GM21825 (cell line): ENCODE data around the gene ITIH5.

ENCODE experiments used
- ATAC-seq: cut with Tn5 transposase; IDR thresholded peaks from one replicate; pipeline ENCODE4 v1.9.1; 2021; ENCODE audit warnings: mild to moderate bottlenecking, moderate library complexity; ENCODE audit not compliant: unreplicated experiment

Gene ITIH5

DNA sequence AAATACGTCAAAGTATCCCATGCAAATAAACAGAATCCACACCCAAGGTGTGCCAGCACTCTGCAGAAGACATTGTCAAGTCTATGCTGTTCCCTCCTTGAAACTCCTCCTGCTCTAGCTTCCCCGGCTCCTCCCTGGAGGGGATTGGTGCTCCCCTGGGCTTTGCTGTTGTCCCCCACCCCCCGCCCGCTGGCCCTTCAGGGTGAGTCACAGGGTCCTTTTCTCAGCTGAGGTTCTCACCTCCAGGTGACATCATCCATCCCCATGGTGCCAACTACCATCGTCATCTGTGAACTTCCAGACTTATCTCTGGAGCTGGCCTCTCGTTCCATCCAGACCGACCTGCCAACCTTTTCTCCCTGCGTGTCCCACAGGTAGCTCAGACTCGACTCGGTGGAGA is 77.0 kb downstream of the ITIH5 start:
- ATAC-seq: no peak

DNA sequence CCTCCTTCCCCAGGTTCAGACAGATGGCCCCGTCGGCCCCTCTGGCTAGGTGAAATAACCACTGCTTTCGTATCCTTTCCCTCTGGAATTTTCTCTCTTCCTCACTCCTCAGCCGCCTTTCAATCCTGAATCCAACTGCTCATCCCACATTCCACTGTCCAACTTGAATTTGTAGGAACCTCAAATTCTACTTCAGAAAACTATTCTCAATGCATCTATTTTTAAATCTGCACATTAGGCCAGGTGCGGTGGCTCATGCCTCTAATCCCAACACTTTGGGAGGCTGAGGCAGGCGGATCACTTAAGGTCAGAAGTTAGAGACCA is 78.9 kb downstream of the ITIH5 start:
- no peak for ATAC-seq

- no peak for ATAC-seq
Measured at GRCh38 chr10:7587168-7587864, 79.5 kb downstream of the ITIH5 start.

DNA sequence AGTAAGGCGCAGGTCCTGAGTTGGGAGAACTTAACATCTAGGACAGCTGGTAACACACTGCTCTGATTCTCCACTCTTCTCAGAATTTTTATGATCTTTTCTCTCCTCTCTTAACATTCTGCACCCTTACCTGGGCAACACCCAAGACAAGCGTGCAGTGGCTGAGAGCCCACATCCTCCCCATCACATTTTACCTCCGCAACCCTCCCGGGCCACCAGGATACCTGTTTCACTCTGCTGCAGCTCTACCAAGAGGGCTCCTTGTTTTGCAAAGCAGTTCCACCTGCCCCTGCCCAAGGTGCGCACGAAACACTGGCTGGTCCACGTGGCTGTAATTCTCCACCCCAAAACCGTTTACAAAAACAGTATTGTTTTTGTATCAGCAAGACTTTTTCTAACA is 81.5 kb downstream of the ITIH5 start:
- no peak for ATAC-seq

- no peak for ATAC-seq
Measured at GRCh38 chr10:7583626-7584025, 83.1 kb downstream of the ITIH5 start.

- no peak for ATAC-seq
Measured at GRCh38 chr10:7580520-7580919, 86.2 kb downstream of the ITIH5 start.

- no peak for ATAC-seq
Measured at GRCh38 chr10:7579681-7580080, 87.1 kb downstream of the ITIH5 start.

DNA sequence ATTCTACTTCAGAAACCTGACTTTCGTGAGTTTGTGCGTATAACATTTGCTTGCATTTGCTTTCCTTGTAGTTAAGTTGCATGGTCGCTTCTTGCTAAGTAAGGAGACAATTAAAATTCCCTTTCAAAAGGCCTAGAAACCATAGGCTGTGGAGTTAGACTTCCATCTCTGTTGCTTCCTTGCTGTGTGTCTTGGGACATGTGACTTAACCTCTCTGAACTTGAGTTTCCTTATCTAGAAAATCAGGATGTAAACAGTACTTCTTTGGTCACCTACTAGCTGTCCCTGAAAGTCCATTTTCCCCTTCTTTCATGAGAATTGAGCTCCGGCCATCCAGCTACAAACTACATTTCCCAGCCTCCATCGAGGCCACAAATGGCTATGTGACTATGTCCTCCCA is 89.2 kb downstream of the ITIH5 start:
- no peak for ATAC-seq

- no peak for ATAC-seq
Measured at GRCh38 chr10:7577176-7577575, 89.6 kb downstream of the ITIH5 start.

DNA sequence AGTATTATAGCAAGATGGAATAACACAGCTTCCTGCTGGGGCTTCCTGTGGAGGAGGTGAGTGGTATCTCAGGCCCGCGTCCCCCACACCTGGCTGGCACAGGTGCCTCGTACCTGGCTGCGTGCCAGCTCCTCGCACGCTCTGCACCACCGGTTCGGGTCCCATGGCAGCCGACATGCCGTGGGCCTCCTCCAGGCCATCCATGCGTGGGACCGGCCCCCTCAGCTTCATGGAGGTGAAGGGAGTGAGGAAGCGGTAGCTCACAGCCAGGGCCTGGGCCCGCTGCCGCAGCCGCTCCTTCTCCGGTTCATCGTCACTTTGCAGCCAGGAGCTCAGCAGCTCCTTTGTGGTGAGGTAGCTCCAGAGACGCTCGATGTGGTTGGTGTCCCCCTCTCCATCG is 90.4 kb downstream of the ITIH5 start:
- no peak for ATAC-seq

GRCh38 chr10:7572391-7572790 is 94.4 kb downstream of the ITIH5 start:
- no peak for ATAC-seq

DNA sequence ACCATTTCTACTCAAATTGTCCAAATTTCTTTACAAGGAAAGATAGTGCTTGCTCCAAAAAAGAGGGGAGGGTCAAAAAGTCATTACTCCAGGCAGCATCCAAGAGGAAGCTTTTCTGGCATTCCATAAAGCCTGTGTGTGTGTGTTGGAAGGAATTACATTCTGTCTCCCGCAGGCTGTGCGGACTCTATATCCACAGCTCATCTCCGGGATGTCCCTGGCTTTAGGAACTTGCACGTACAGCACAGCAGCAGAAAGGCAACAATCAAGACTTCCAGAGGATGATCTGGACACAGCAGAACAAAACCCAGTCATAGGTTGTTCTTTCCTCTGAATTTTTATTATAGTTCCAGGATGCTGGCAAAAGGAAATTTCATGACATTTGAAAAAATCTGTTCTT is 94.8 kb downstream of the ITIH5 start:
- ATAC-seq: no peak

DNA sequence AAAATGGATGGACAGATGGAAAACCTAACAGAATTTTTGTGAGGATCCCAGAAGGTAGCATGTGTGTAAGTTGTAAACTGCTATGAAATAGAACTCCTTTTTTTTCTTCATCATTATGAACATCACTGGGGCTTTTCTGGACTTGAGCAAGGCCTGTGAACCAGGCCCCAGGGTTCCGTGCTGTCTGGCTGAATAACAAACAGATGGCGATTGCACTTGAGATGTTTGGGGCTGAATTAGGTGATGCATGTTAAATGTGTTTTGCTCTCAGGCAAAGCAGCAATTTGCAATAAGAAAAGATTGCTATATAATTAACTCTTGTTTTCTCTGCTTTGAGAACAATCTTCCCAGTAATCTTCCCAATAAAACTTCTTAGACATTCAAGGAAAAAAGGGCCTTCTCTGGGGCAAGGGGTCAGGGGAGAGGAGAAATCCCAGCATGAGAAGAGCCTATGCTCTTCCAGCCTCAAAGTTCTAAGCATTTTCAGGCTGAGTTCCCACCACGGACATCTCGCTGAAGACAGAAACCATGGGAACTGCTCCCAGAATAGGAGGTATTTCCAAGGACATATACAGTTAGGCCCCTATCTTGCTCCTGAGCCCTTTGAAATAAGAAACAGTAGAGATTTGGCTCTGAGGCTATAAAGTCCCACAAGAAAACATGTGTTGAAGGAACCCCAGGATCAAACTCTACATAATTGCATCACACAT is 98.7 kb downstream of the ITIH5 start:
- no peak for ATAC-seq

GRCh38 chr10:7566891-7567290 is 99.9 kb downstream of the ITIH5 start:
- no peak for ATAC-seq

DNA sequence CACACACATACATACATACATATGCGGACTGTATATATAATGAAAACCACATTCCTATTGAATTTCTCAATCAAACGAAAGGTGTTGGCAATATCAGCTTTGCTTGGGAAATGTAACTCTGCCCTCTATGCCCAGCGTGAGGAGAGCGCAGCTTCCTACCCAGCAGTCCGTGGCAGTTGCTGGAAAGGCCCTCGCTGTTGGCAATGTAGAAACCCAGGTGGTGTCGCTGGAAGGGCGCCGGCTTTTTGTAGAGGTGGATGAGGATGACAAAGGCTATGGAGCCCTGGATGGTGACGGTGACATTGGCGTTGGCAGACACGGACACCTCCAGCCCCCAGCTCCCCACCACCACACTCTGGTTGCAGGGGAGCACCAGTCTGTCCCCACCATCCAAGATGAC is 100.9 kb downstream of the ITIH5 start:
- ATAC-seq: no peak

DNA sequence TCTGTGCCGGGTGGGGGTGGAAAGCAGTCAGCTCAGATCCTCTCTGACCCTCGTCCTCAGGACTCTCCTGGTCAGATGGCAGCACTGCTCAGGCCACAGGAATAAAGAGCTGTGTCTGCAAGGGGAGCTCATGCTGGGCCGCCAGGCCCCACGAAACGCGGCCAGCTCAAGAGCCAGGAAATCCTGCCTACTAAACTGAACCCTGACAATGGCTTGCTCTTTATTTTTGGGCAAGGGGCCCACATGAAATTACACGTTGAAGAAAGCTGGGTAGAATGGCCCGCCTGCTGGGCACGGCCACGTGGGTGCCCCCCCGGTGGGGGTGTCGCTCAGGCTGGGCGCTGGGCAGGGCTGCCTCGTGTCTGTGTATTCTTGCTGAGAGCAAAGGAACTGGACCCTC is 103.0 kb downstream of the ITIH5 start:
- ATAC-seq: no peak

DNA sequence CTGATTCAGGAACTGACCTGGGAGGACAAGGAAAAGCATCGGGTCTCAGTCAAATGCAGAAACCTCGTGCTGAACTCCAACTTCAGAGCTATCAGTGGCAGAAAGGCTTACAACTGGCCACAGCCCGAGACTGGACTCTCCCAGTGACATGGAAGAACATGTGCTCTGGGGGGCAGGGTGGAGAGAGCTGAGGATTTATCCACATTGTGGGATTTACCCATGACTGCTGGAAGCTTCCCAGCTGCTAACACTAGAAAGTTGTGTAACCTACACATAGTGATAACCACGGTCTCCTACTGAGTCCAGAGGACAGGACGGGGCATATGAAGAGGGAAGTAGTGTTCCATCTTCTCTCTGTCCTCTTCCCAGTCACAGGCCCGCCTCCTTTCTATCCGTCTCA is 103.4 kb downstream of the ITIH5 start:
- no peak for ATAC-seq

GRCh38 chr10:7561985-7562384 is 104.8 kb downstream of the ITIH5 start:
- no peak for ATAC-seq

DNA sequence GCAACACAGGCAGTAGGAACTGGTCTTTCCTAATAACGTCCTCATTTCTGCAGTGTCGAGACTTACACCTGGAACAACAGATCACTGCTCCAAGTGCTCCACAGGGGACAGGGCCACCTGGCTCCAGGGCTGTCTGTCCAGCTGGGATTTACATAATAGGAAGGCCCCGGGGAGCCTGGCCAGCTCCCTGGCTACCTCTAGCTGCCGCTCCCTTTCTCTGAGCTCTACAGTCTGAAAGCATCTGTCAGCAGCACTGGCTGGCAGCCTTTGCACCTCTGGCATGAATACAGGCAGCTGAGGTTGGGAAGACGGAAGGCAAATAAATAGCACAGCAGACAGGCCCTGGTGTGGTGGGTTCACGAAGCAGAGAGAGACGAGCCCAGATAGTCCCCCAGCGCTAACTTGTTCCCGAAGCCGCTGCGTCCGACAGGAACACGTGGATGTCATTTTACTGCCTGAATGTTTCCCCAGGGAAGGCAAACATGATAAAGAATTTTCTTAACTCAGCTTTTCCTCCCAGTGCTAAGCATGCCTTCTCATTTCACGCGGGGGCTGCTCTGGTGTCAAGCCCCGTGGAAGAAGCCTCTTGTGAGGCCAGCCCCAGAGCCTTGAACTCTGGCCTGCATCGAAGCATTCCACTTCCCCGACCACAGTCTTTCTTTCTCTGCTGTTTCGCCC is 105.4 kb downstream of the ITIH5 start:
- ATAC-seq: no peak

GRCh38 chr10:7560519-7560918 is 106.2 kb downstream of the ITIH5 start:
- no peak for ATAC-seq

DNA sequence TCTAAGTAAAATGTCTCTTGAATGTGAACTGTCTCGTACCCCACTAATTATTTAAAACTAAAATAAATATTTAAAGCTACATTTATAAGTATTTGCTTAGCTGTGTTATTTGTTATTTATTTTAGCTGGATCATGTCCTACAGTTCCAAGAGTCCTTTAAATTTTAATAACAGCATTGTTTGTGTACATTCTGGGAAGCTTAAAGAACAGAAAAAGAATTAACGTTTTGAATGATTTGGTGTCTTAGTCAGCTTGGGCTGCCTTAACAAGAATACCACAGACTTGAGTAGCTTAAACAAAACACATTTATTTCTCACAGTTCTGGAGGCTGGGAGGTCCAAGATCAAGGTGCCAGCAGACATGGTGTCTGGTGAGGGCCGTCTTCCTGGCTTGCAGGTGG is 107.4 kb downstream of the ITIH5 start:
- no peak for ATAC-seq

DNA sequence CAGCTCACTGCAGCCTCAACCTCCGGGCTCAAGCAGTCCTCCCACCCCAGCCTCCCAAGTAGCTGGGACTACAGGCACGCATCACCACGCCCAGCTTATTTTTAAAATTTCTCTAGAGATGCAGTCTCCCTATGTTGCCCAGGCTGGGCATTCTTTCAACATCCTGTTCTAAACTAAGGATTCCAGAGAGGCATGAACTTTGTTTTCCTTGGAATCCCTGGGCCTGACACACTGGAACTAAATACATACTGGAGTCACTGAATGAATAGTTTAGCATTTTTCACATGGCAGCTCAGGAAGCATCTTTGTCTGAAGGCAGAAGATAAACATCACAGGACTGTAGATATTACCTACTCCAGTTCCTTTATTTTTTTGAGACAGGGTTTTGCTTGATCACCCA is 108.7 kb downstream of the ITIH5 start:
- ATAC-seq: no peak
